H1 (cell line): ENCODE measurements around the gene BBS5.

Experiments
- CTCF ChIP-seq, 3 experiments: IDR thresholded peaks; 1 replicate in 2 of 3; 2 replicates in 1 of 3; pipeline versions ENCODE4 v1.5.1 to v1.6.1; 2011; ENCODE audit warnings: low read length in 3 of 3, mild to moderate bottlenecking in 3 of 3, inconsistent platforms in 2 of 3, low read depth in 1 of 3, moderate library complexity in 1 of 3; ENCODE audit not compliant: insufficient read depth in 1 of 3; ENCODE audit errors: control extremely low read depth in 1 of 3
- EP300 ChIP-seq, 2 experiments: IDR thresholded peaks; 1 replicate in 1 of 2; 2 replicates in 1 of 2; pipeline ENCODE4 v1.6.1; 2011 to 2012; ENCODE audit warnings: low read depth in 2 of 2, low read length in 2 of 2, mild to moderate bottlenecking in 2 of 2, borderline replicate concordance in 1 of 2, inconsistent platforms in 1 of 2, moderate library complexity in 1 of 2
- EZH2 ChIP-seq: fragments of 200-600 bp; sonication (generic); IDR thresholded peaks from 2 replicates; pipeline ENCODE4 v1.7.1; 2012; ENCODE audit warnings: low read depth, mild to moderate bottlenecking, moderate library complexity, low read length, inconsistent platforms; ENCODE audit not compliant: severe bottlenecking
- FOSL1 ChIP-seq: IDR thresholded peaks from 2 replicates; pipeline ENCODE4 v1.6.1; 2011; ENCODE audit warnings: mild to moderate bottlenecking, low read depth, low read length, moderate library complexity; ENCODE audit not compliant: insufficient read depth
- GTF2F1 ChIP-seq: IDR thresholded peaks from 2 replicates; pipeline ENCODE4 v1.6.1; 2012; ENCODE audit warnings: low read depth, low read length, improper control_type of control experiment, borderline replicate concordance
- POLR2A ChIP-seq, 2 experiments: IDR thresholded peaks; 1 replicate in 1 of 2; 2 replicates in 1 of 2; pipeline ENCODE4 v1.6.1; 2011; ENCODE audit warnings: low read depth in 2 of 2, low read length in 2 of 2, mild to moderate bottlenecking in 2 of 2; ENCODE audit errors: control extremely low read depth in 1 of 2
- RAD21 ChIP-seq, 2 experiments: IDR thresholded peaks in 1 of 2; conservative IDR thresholded peaks in 1 of 2; 2 replicates each; pipeline ENCODE4 v1.6.1; 2011; ENCODE audit warnings: low read depth in 2 of 2, low read length in 2 of 2, improper control_type of control experiment in 1 of 2, inconsistent platforms in 1 of 2, mild to moderate bottlenecking in 1 of 2, moderate library complexity in 1 of 2
- RNF2 ChIP-seq: fragments of 200-900, 300-1000 bp; sonication (generic); IDR thresholded peaks from 2 replicates; pipeline ENCODE4 v1.7.1; 2016; ENCODE audit warnings: borderline replicate concordance, low read depth, mild to moderate bottlenecking, antibody characterized with exemption, low read length; ENCODE audit not compliant: poor library complexity, severe bottlenecking; ENCODE audit errors: missing control alignments
- USF2 ChIP-seq: IDR thresholded peaks from 2 replicates; pipeline ENCODE4 v1.6.1; 2011; ENCODE audit warnings: low read length, improper control_type of control experiment
- YY1 ChIP-seq: IDR thresholded peaks from 2 replicates; pipeline ENCODE4 v1.6.1; 2011; ENCODE audit warnings: low read depth, mild to moderate bottlenecking, low read length

- TF ChIP-seq CTCF (IDR thresholded peaks at IDR 0.05; ENCODE audit: control extremely low read depth in 1 of 3, insufficient read depth in 1 of 3, low read depth in 1 of 3, low read length in 3 of 3) (no peak), RAD21 (IDR thresholded peaks at IDR 0.05 in 1 of 2, conservative IDR thresholded peaks at IDR 0.05 in 1 of 2; ENCODE audit: low read depth in 2 of 2, low read length in 2 of 2) (no peak), FOSL1 (no peak), RNF2 (no peak), EP300 (IDR thresholded peaks at IDR 0.05; ENCODE audit: borderline replicate concordance in 1 of 2, low read depth in 2 of 2, low read length in 2 of 2) (no peak), POLR2A (IDR thresholded peaks at IDR 0.05; ENCODE audit: control extremely low read depth in 1 of 2, low read depth in 2 of 2, low read length in 2 of 2) (no peak), YY1 (no peak), GTF2F1 (no peak), EZH2 (no peak), USF2 (no peak)
Measured at GRCh38 chr2:169525434-169525833, 46.1 kb downstream of the BBS5 start.
